ENCODE measurements around the gene LONRF2. TPM values are rescaled to one million over a fixed set of nuclear protein-coding genes. Genes with fewer than 3 reads are reported as not detected.
"Not testable (repeated sequence)": the region's sequence is repeated elsewhere in the genome, so short reads cannot be mapped to it uniquely, and the experiment has no call there.

The LONRF2 gene
- total RNA-seq, 4 donors from 2014 or later = 0.35 to 3.1 (median 1.6) TPM

GRCh38 chr2:100254646-100255210 is 67.6 kb downstream of the LONRF2 start:
- Histone ChIP-seq H3K36me3 (no peaks in the 10 kb centered on the region), H3K4me3 (no peak overlapping the region)

GRCh38 chr2:100253786-100254185 is 68.5 kb downstream of the LONRF2 start:
- Histone ChIP-seq H3K36me3 (no peaks in the 10 kb centered on the region), H3K4me3 (no peak overlapping the region), H3K27me3 (no peaks in the 10 kb centered on the region), H3K27ac (no peak overlapping the region), H3K9me3 (no peaks in the 10 kb centered on the region), H3K4me1 (no peaks in the 10 kb centered on the region)
- DNase-seq = no peak
- TF ChIP-seq POLR2A (IDR thresholded peaks at IDR 0.05) (no peak), CTCF (IDR thresholded peaks at IDR 0.05) (no peak)

More at GRCh38 chr2:100254646-100255210, 67.6 kb downstream of the LONRF2 start:
- Histone ChIP-seq H3K27ac (no peak overlapping the region), H3K27me3 (no peaks in the 10 kb centered on the region), H3K4me1 (no peaks in the 10 kb centered on the region), H3K9me3 (no peaks in the 10 kb centered on the region)
- DNase-seq = no peak
- no peak for TF ChIP-seq POLR2A (IDR thresholded peaks at IDR 0.05)
- no peak for TF ChIP-seq CTCF (IDR thresholded peaks at IDR 0.05)

GRCh38 chr2:100252811-100253698 is 69.2 kb downstream of the LONRF2 start:
- no peaks in the 10 kb centered on the region for H3K36me3 ChIP-seq
- H3K9me3 ChIP-seq = no peaks in the 10 kb centered on the region
- H3K27me3 ChIP-seq = no peaks in the 10 kb centered on the region
- no peaks in the 10 kb centered on the region for H3K4me1 ChIP-seq
- H3K4me3 ChIP-seq = no peak overlapping the region
- H3K27ac ChIP-seq = no peak overlapping the region
- TF ChIP-seq CTCF (IDR thresholded peaks at IDR 0.05) (no peak), POLR2A (IDR thresholded peaks at IDR 0.05) (no peak)
- DNase-seq = no peak

GRCh38 chr2:100250645-100251044 is 71.7 kb downstream of the LONRF2 start:
- Histone ChIP-seq H3K9me3 (no peaks in the 10 kb centered on the region), H3K4me1 (peaks cover 0 to 5% (median 2%) of the 10 kb centered on the region in 4 donors), H3K36me3 (no peaks in the 10 kb centered on the region), H3K27ac (no peak overlapping the region), H3K4me3 (no peak overlapping the region), H3K27me3 (no peaks in the 10 kb centered on the region)
- DNase-seq = no peak
- no peak for TF ChIP-seq CTCF (IDR thresholded peaks at IDR 0.05)
- no peak for TF ChIP-seq POLR2A (IDR thresholded peaks at IDR 0.05)

GRCh38 chr2:100248971-100249370 is 73.3 kb downstream of the LONRF2 start:
- TF ChIP-seq CTCF (IDR thresholded peaks at IDR 0.05) (no peak), POLR2A (IDR thresholded peaks at IDR 0.05) (no peak)

GRCh38 chr2:100248556-100248955 is 73.7 kb downstream of the LONRF2 start:
- not testable (repeated sequence) for H3K4me1 ChIP-seq, H3K9me3 ChIP-seq, H3K27me3 ChIP-seq, H3K27ac ChIP-seq, H3K4me3 ChIP-seq, DNase-seq, H3K36me3 ChIP-seq

More at GRCh38 chr2:100248971-100249370, 73.3 kb downstream of the LONRF2 start:
- DNase-seq = no peak
- Histone ChIP-seq H3K27ac (no peak overlapping the region), H3K4me3 (no peak overlapping the region), H3K27me3 (no peaks in the 10 kb centered on the region), H3K9me3 (no peaks in the 10 kb centered on the region), H3K4me1 (peaks cover 0 to 5% (median 2%) of the 10 kb centered on the region in 4 donors), H3K36me3 (no peaks in the 10 kb centered on the region)
